GM21360 (cell line): ENCODE data around the gene SRSF1.
"Not testable (repeated sequence)": the region's sequence is repeated elsewhere in the genome, so short reads cannot be mapped to it uniquely, and the experiment has no call there.

ENCODE experiments used
- ATAC-seq: cut with Tn5 transposase; IDR thresholded peaks from one replicate; pipeline ENCODE4 v1.9.1; 2021; ENCODE audit warnings: mild to moderate bottlenecking, moderate library complexity; ENCODE audit not compliant: unreplicated experiment

SRSF1 gene, protein sequence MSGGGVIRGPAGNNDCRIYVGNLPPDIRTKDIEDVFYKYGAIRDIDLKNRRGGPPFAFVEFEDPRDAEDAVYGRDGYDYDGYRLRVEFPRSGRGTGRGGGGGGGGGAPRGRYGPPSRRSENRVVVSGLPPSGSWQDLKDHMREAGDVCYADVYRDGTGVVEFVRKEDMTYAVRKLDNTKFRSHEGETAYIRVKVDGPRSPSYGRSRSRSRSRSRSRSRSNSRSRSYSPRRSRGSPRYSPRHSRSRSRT

DNA sequence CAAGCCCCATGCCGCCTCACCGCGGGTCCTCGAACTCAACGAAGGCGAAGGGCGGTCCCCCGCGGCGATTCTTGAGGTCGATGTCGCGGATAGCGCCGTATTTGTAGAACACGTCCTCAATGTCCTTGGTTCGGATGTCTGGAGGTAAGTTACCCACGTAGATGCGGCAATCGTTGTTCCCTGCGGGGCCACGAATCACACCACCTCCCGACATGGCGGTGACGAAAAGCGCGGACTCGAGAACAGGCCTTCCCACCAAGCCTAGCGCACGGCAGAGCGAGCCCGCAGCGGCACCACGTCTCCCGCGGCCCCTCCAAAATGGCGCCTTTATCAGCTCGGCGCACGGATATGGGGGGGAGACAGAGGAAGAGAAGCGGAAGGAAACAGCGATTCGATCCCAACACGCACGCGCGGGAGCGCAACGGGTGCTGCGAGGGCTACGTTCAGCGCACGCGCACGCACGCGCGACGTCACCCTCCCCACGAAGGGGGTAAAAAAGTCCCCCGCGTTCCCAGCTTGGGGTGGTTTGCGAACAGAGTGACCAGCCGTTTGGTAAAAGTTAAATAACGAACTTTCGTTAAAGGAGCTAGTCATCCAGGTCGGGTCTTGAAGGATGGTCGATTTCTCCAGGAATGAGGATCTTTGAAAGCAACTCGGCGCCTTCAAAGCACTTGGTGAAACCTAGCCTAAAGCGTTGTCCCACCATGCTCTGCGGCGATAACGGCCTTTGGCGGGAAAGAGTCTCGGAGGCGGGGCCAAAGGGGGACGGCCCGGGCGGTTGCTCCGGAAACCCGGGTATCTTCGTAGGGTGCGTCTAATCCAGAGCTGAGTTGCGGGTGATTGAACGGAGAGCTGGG lies at the start of gene SRSF1:
Gene SRSF1 (minus strand): TSS at position 323 of the 857 bp plus-strand sequence. CDS start 109 bp downstream, at position 214.
- ATAC-seq = peak; percentile 80

DNA sequence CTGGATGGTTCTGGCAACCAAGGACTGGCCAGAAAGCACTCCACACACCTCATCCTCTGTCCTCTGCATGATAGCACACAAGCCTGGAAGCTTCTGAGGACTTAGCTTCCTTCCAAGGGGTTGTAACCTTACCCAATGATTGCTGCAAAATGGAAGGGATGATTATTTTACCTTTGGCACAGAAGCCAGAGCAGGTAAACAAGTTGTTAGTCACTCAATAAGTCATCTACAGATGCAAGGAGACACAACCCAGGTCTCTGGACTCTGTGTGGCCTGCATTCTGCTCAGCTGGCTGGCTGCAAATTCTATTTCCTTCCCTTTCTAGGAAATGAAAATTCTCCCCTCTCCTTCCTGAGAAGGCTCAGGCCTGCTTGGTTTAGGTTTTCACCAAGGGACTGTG lies 49.4 kb upstream of the SRSF1 start:
- no peak for ATAC-seq

DNA sequence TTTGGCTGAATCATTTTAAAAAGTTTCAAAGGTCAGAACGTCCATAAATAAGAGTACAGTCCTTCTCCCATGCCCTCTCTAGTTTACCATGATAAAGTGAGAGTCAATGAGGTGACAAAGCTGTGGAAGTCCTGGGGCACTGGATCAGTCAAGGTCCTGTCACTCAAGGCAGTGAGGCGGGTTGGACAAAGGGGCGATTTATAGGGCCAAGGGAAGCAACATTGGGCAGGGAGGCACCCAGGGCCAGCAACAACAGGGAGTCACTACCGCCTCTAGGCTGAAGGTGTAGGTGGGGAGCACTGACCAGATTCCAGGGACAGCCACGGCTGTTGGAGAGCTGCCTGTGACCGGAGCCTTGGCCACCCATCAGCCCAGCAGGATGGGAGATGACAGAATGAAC lies 47.6 kb upstream of the SRSF1 start:
- no peak for ATAC-seq

DNA sequence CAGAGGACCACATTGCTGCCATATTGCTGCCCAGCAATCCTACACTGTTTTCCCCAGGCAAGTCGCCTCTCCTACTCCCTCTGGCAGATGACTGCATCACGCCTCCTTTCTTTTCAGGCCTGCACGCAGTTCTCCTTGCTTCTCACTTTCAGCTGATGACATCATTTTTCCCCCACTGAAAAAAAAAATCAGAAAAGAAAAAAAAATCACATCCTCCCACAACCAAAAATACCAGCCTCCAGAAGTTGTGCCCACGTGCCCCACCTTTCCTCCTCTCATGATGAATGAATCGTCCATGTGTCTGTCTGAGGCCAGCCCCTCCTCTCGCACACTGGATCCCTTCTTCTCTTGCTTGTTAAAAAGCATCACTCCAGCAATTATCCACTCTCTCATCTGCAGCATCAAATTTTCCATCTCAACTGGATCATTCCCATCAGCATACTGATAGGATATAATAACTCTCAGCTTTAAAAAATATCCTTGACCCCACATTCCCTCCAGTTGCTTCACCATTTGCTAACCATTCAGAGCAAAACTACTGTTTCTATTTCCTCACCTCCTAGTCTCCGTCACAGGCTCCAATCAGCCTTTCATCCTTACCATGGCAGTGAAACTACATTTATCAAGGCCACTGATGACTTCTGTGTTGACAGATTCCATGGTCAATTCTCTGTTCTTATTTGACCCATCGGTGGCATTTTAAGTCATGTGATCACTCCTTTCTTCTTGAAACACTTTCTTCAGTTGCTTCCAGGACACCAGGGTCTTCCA lies 46.1 kb upstream of the SRSF1 start:
- ATAC-seq = no peak

DNA sequence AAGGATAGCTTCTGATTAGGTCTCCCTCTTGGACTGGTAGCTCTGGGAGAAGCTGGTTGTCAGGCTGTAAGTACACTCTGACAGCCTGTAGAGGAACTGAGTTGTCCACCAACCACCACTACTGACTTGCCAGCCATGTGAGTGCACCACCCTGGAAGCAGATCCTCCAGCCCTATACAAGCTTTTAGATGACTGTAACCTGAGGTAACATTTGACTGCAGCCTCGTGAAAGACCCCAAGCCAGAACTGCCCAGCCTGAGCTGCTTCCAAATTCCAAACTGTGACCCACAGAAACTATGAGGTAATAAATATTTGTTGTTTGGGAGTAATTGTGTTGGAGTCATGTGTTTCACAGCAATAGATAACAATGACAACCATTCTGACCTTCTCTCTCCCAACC lies 45.4 kb upstream of the SRSF1 start:
- no peak for ATAC-seq

DNA sequence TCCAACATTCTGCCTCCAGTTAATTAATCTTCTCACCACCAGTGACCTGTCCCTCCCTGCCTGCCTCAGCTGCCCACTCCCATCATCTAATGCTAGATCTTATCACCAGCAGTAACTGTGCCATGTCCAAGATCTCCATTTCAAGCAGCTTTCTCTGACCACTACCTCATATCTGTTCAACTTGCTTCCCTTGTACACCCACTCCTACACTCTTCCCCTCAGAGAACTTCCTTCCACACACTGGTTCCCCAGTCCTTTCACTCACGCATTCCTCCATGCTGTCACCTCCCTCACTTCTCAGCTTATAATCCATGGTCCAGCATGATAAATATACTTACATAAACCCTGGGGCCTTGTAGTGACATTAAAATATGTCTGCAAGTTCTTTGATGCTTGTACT lies 44.4 kb upstream of the SRSF1 start:
- ATAC-seq = no peak

DNA sequence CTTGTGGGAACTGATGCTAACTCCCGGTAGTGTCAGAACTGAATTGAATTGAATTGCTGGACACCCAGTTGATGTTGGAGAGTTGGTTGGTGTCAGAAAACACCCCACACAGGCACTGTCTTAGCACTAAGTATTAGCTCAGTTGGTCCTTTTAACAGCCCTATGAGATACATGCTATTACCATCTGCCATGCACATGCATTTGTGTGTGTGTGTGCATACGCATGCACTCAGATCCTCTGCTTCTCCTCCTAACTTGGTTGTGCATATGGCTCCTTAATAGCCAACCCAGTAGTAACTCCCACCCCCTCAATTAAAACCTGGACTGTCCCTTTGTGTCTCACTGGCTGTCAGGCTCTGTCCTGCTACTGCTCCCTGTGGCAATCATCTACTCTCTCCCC lies 43.9 kb upstream of the SRSF1 start:
- no peak for ATAC-seq

DNA sequence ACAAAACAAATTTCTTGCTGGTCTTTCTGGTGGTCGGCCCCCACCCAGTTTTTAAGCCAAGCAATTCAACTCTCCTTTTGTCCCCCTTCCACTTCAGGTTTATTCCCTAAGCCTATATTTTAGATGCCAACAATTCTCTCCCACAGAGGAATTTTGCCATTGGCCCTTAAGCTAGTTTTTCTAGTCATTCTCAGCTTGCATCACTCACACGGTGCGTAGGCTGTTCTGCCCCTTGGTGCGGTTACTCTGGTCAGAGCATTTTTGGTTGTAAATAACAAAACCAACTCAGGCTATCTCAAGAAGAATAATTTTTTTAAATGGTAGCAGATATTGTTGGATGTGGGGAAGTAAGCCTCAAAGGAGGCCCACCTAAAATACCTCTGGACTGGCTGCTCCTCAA lies 42.5 kb upstream of the SRSF1 start:
- ATAC-seq = no peak

DNA sequence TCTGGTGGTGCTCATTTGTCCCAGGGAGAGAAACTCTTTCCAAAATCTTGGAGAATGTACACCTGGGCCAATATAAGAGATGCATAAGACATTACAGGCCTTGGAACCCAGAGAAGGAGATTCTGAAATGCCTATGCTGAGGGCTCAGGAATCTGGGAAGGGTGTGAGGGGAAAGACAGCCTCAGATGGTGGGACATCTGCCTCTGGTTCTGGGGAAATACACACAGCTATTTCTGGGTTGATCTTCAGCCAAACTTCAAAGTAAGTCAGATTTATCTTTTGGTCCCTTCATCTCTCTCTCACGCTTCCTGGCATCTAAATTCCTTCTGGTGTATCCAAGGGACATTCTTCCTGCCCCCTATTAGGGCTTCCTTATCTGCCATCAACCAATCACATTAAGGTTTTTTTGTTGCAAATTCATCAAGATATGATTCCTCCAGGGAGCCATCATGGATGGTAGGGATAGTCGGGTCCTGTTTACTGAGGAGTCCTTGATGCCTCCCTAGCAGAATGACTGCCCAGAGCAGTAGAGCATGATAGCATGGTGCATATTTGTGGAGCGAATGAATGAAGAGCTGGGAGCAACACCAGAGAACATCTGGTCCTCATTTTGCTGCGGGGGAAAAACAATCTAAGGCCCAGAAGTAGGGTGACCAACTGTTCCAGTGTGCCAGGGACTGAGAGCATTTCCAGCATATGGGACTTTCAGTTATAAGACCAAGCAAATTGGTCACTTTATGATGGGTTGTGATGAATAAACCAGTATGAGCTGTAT lies 40.5 kb upstream of the SRSF1 start:
- ATAC-seq = no peak

DNA sequence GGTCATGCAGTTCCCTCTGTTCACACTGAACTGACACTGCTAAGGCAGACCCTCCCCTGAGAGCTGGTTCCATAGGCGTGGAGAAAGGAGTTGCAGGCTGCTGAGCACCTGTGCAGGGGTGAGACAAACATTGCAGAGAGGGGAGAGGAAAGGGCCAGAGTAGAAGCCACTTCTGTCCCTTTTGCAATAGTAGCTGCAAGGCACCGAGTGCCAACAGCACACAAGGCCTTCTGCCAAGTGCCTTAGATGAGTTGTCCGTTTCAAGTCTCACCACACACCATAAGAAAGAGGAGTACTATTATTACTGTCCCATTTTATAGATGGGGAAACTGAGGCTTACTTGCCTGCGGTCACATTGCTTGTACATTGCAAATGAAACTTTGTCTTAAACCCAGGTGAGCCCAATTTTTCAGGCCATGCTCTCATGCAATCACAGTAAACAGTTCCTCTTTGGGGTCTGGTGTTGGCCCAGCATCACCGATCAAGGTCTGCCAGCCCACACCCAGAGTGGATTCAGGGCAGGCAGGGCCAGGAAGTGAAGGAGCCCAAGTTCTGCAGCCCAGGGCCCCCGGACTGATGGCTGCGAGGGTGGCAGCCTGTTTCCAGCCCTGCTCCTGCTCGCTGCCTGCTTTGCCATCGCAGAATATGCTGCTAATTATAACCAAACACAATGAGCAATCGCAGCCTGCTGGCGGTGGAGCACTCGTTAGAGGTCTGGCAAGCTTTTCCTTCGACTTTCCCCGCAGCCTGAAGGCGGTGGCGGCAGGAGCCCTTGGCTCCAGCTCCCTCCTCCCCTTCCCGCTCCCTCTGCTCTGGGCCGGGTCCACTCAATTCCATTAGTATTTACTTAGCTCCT lies 39.4 kb upstream of the SRSF1 start:
- ATAC-seq = no peak

DNA sequence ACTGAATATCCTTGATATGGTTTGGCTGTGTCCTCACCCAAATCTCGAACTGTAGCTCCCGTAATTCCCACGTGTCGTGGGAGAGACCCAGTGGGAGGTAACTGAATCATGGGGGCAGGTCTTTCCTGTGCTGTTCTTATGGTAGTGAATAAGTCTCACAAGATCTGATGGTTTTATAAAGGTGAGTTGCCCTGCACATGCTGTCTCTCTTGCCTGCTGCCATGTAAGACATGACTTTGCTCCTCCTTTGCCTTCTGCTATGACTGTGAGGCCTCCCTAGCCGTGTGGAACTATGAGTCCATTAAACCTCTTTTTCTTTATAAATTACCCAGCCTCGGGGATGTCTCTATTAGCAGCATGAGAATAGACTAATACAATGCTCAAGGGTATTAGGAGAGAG lies 37.2 kb upstream of the SRSF1 start:
- ATAC-seq = not testable (repeated sequence)

DNA sequence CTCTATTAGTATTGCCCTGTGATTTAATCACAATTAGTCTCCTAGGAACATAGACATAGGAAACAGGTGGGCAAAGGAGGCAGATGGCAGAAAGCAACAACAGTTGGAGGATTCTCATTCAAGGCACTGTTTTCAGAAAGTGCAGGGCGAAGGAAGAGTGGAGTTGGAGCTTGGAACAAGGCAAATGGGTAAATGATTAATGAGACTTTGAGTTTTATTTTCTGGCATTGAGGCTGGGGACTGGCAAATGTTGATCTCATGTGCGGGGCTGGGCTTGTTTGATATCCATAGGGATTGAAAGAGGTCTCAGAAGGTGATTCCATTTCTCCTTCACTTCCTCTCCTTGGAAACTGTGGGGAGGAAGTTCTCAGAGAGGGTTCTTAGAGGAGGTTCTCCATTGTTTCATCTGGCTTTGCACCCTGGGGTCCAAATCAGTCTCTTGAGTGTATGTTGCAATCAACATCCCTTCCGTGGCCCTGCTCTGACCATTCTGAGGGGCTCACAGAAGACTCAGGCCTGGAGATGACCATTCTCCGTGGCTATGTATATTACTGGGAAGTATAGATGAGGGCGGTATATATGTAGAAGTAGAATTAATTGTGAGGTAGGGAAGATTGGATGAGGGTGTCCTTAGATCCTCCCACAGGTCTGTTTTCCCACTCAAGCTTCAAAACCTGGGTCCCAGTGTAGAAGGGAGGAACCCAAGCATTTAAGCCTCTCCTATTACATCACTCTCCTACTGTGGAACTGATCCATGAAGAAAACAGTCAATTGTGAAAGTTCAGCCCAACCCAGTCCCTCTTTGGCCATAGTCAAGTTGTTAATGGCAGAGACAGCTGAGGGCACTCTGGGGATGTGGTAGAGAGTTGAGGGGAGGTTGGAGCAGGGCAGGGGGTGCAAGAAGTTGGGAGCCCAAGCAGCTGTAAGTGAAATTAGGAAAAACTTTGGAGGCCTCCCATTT lies 36.5 kb upstream of the SRSF1 start:
- ATAC-seq = no peak

DNA sequence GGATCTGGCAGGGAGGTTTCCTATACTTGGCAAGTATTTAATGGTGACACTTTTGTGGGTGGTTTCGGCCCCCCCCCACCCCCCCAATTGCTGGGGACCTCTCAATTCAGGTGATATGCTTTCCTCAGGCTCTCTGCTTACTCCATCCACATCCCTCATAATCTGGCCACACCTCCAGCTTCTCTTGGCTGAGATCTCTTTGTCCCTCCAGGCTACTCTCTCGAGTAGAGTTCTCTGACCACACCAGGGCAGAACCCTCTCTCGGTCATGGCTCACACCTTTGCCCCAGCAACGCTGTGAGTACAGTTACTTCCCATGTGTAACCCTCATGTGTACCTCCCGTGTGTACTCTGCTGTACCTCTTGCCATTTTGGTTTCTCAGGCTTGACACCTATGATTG lies 34.1 kb upstream of the SRSF1 start:
- no peak for ATAC-seq

DNA sequence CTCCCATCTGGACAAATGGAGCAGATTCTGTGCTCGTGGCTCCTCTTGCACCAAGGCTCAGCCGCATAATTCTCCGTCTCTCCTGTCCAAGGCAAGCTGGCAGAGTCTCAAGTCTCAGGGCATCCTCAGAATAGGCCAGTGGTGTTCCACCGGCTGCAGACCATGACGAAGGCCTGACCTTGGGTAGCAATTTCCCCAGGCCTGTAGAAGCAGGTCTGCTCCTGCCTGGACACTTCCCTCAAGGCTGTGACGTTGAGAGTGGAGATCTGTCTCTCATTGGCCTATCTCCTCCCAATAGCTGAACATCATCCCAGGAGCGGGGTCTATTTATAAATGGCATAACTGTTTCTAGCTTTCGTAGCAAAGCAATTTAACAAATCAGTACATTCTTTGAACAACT lies 33.3 kb upstream of the SRSF1 start:
- no peak for ATAC-seq

DNA sequence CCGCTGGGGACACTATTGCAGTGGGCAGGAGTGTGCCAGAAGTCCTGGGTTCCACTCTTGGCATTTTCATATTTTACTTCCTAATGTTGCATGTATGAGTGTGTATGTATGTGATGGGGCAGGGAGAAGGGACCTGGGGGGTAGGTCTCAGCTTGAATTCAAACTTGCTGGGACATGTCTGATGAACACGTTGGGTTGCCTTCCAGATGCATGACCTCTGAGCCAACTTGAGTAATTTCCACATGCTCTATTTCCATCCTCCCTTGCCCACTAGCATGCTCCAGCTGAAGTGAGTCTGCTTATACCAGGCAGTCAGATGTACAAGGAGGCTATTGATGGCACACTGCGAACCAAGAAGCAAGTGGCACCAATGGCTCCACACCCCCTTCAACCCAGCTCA lies 32.9 kb upstream of the SRSF1 start:
- ATAC-seq = no peak

DNA sequence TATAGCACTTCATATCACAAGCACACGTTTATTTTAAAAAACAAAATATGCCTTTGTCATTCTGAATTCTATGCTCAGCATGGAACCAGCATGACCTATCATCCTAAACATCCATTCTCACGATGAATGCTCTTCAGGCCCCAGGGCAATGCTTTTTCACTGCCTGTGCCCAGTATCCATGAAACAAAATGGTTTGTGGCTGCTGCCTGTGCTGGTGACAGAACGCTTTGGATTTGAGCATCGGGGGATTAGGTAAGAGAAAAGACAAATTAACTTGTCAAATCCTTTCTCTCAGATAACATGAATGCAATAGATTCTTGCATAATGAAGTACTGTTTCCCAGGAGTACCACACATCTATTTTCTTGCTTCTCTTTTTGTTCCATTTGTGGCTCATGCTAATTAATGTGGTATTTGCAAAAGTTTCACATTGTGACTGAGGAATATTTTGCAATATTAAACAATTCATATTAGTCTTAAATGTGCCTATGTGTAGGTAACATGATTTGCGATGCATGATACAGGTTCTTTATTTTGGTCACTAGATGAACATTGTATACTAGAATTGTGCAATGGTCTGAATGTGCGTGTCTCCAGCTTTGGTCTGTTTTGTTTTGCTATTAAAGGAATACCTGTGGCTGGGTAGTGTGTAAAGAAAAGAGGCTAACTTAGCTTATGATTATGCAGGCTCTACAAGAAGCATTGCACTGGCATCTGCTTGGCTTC lies 25.8 kb upstream of the SRSF1 start:
- no peak for ATAC-seq

DNA sequence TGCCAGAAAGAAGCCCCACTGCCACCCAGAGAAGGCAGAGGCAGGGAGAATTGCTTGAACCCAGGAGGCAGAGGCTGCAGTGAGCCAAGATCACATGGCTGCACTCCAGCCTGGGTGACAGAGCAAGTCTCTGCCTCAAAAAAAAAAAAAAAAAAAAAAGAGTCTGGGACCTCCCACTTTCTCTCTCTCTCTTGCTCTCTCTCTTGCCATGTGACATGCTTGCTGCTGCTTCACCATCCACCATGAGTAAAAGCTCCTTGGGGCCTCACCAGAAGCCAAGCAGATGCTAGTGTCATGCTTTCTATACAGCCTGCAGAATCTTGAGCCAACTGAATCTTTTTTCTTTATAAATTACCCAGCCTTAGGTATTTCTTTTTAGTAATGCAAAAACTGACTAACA lies 21.5 kb upstream of the SRSF1 start:
- no peak for ATAC-seq

DNA sequence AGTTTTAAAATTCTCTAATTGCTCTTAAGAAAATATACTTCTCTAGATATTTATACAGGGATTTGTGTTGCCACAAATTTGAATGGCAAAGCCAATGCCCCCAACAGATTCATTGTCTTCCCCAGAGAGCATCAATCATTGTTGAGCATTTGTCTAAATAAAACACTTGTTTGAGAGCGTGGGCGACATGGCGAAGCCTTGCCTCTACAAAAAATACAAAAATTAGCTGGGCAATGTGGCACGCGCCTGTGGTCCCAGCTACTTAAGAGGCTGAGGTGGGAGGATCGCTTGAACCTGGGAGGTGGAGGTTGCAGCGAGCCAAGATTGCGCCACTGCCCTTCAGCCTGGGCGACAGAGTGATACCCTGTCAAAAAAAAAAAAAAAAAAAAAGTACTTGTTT lies 13.4 kb upstream of the SRSF1 start:
- ATAC-seq = no peak
